PC-9 (cell line): ENCODE results near the gene NFKBIB. TPM values are rescaled to one million over a fixed set of nuclear protein-coding genes. Genes with fewer than 3 reads are reported as not detected.

Experiments used
- BruUV-seq: library from RNA; stranded (reverse); fragments of 400-500 nt; replicated peaks from 2 replicates; lab custom pipeline; 2021; lab: Mats Ljungman, UMichigan
- CTCF ChIA-PET: fragments of 300-600 bp; sonication (Branson Sonifier 250); formaldehyde crosslinking; loops from one replicate; lab custom pipeline; 2022; ENCODE audit warnings: antibody characterized with exemption; lab: Charles Lee
- POLR2A ChIA-PET: fragments of 300-600 bp; sonication (Branson Sonifier 250); formaldehyde crosslinking; loops from one replicate; lab custom pipeline; 2022; ENCODE audit warnings: antibody characterized with exemption; ENCODE audit not compliant: unreplicated experiment; lab: Charles Lee
- DNase-seq, 2 experiments: peaks; one replicate each; pipeline versions ENCODE4 v3.0.0 to v3.0.0-alpha.2; 2015 to 2022; ENCODE audit warnings: mixed read lengths in 1 of 2
- H2AFZ ChIP-seq: fragments of 200-600 bp; sonication (generic); 2 replicates; pipeline ENCODE4 v1.8.1; 2017; ENCODE audit warnings: antibody characterized with exemption
- H3F3A ChIP-seq: fragments of 200-600 bp; sonication (generic); 2 replicates; pipeline ENCODE4 v1.8.1; 2017; ENCODE audit warnings: antibody characterized with exemption, mild to moderate bottlenecking, low read depth; ENCODE audit not compliant: insufficient read depth
- H3K27ac ChIP-seq: fragments of 200-600 bp; sonication (generic); 2 replicates; pipeline ENCODE4 v1.6.1; 2016; ENCODE audit warnings: mixed run types
- H3K27me3 ChIP-seq: fragments of 200-600 bp; sonication (generic); 2 replicates; pipeline ENCODE4 v1.6.1; 2016; ENCODE audit warnings: low read depth, mixed run types; ENCODE audit not compliant: insufficient read depth
- H3K36me3 ChIP-seq: fragments of 200-600 bp; sonication (generic); 2 replicates; pipeline ENCODE4 v1.6.1; 2016; ENCODE audit warnings: low read depth, mixed run types
- H3K4me1 ChIP-seq: fragments of 200-600 bp; sonication (generic); replicated peaks from 2 replicates; pipeline ENCODE4 v1.6.1; 2016; ENCODE audit warnings: mixed run types; ENCODE audit not compliant: insufficient read depth
- H3K4me2 ChIP-seq: fragments of 200-600 bp; sonication (generic); 2 replicates; pipeline ENCODE4 v1.6.1; 2017; ENCODE audit warnings: mixed run types
- H3K4me3 ChIP-seq: fragments of 200-600 bp; sonication (generic); 2 replicates; pipeline ENCODE4 v1.6.1; 2016; ENCODE audit warnings: mixed run types
- H3K79me2 ChIP-seq: fragments of 200-600 bp; sonication (generic); 2 replicates; pipeline ENCODE4 v1.6.1; 2017; ENCODE audit warnings: low read depth, mixed run types
- H3K9me2 ChIP-seq: fragments of 200-600 bp; sonication (generic); 2 replicates; pipeline ENCODE4 v1.8.1; 2017; ENCODE audit warnings: mild to moderate bottlenecking; ENCODE audit not compliant: insufficient read depth
- H3K9me3 ChIP-seq: fragments of 200-600 bp; sonication (generic); 2 replicates; pipeline ENCODE4 v1.8.1; 2016; ENCODE audit warnings: low read depth; ENCODE audit not compliant: insufficient read depth
- H4K20me1 ChIP-seq: fragments of 200-600 bp; sonication (generic); 2 replicates; pipeline ENCODE4 v1.8.1; 2017; ENCODE audit not compliant: insufficient read depth
- CTCF ChIP-seq: fragments of 200-600 bp; sonication (generic); conservative IDR thresholded peaks from 2 replicates; pipeline ENCODE4 v1.6.1; 2017; ENCODE audit warnings: mixed run types, antibody characterized with exemption, mild to moderate bottlenecking, moderate library complexity
- EZH2 ChIP-seq: fragments of 200-600 bp; sonication (generic); IDR thresholded peaks from 2 replicates; pipeline ENCODE4 v1.8.0; 2017; ENCODE audit warnings: antibody characterized with exemption, low read depth
- intact Hi-C: fragments of 100-400 bp; cut with micrococcal nuclease; formaldehyde crosslinking; loops from one replicate; pipeline ENCODE4 v1.10.0; 2022; ENCODE audit not compliant: unreplicated experiment
- total RNA-seq: library from RNA; stranded (reverse); gene quantifications from 2 replicates; pipeline ENCODE4 v1.2.3, GENCODE V29; 2021

Gene NFKBIB
- total RNA-seq, 1 experiment from 2014 or later = 21.6 TPM

- no peak overlapping the region for H2AFZ ChIP-seq
Measured at GRCh38 chr19:38952395-38953165, 52.8 kb downstream of the NFKBIB start.

DNA sequence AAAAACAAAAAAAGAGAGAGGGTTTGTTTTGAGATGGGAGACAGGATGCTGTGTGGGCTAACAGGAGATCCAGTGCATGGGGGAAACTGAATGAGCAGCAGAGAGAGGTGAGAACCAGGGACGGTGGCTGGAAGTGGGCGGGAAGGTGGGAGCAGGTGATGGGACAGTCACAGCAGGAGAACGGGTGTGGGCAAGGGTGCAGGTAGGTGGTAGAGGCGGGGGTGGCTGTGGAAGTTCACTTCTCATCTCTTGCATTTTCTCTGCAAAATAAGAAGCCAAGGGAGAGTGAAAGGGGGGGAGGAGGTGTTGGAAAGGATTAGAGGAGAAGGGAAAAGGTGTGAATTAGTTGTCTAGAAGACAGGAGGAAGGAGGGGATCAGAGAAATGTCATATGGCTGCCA, 53.9 kb downstream of the NFKBIB start:
- TF ChIP-seq EZH2 = no peak
- TF ChIP-seq CTCF = no peak
- no peak for DNase-seq
- no peaks in the 10 kb centered on the region for H3K9me2 ChIP-seq
- no peak overlapping the region for H3K4me2 ChIP-seq
- H3K4me1 ChIP-seq = no peaks in the 10 kb centered on the region
- H3K4me3 ChIP-seq = no peak overlapping the region
- ChIA-PET POLR2A (no interaction called here), CTCF (interaction anchor here (0.6 kb wide), 2 partner anchors 551 to 787 kb away, joined by 4 to 5 read pairs; no protein-coding TSS in a partner anchor)
- BruUV-seq = no TSS peak
- no peaks in the 10 kb centered on the region for H3K9me3 ChIP-seq
- no peaks in the 10 kb centered on the region for H3K79me2 ChIP-seq
- H3K27ac ChIP-seq = no peak overlapping the region
- peaks cover 5% of the 10 kb centered on the region for H3F3A ChIP-seq
- intact Hi-C loops = loop anchor here (5.0 kb wide), 1 partner anchor 436 kb away; no protein-coding TSS in a partner anchor
- H3K27me3 ChIP-seq = no peaks in the 10 kb centered on the region
- no peak overlapping the region for H2AFZ ChIP-seq
- no peaks in the 10 kb centered on the region for H4K20me1 ChIP-seq
- no peaks in the 10 kb centered on the region for H3K36me3 ChIP-seq

More at GRCh38 chr19:38952395-38953165, 52.8 kb downstream of the NFKBIB start:
- Histone ChIP-seq H3F3A (peaks cover 5% of the 10 kb centered on the region), H3K4me1 (no peaks in the 10 kb centered on the region), H3K9me3 (no peaks in the 10 kb centered on the region), H3K27me3 (no peaks in the 10 kb centered on the region), H3K27ac (no peak overlapping the region), H3K4me3 (no peak overlapping the region), H4K20me1 (no peaks in the 10 kb centered on the region), H3K9me2 (no peaks in the 10 kb centered on the region), H3K79me2 (no peaks in the 10 kb centered on the region), H3K4me2 (no peak overlapping the region), H3K36me3 (no peaks in the 10 kb centered on the region)
- intact Hi-C loops = loop anchor here (1.0 to 5.0 kb wide), 2 partner anchors 435 to 549 kb away; partner anchors contain the start of gene FAM98C
- no TSS peak for BruUV-seq
- TF ChIP-seq EZH2 (no peak), CTCF (peak; percentile 74)
- peak; percentile 43 for DNase-seq
- ChIA-PET POLR2A (no interaction called here), CTCF (interaction anchor here (0.6 to 1.4 kb wide), 3 partner anchors 22 to 550 kb away, joined by 3 to 4 read pairs (median 3); partner anchors contain the start of genes FAM98C, MRPS12 and SARS2)

- intact Hi-C loops = no loop called here
- H3K36me3 ChIP-seq = no peaks in the 10 kb centered on the region
- H3K9me2 ChIP-seq = no peaks in the 10 kb centered on the region
- H2AFZ ChIP-seq = no peak overlapping the region
- H3K4me1 ChIP-seq = no peaks in the 10 kb centered on the region
- H4K20me1 ChIP-seq = no peaks in the 10 kb centered on the region
- BruUV-seq = no TSS peak
- H3K79me2 ChIP-seq = no peaks in the 10 kb centered on the region
- CTCF ChIA-PET = interaction anchor here (0.6 to 1.0 kb wide), 4 partner anchors 16 to 286 kb away, joined by 3 to 7 read pairs (median 5); no protein-coding TSS in a partner anchor
- H3K9me3 ChIP-seq = no peaks in the 10 kb centered on the region
- no peak for TF ChIP-seq EZH2
- TF ChIP-seq CTCF = no peak
- no peak overlapping the region for H3K4me3 ChIP-seq
- no peak overlapping the region for H3K27ac ChIP-seq
- POLR2A ChIA-PET = interaction anchor here (0.6 kb wide), 2 partner anchors 96 to 588 kb away, joined by 5 to 13 read pairs; no protein-coding TSS in a partner anchor
- H3F3A ChIP-seq = peaks cover 7% of the 10 kb centered on the region
- no peak overlapping the region for H3K4me2 ChIP-seq
- H3K27me3 ChIP-seq = no peaks in the 10 kb centered on the region
- no peak for DNase-seq
Measured at GRCh38 chr19:38956264-38956663, 56.5 kb downstream of the NFKBIB start.
